ENCODE results near the gene PRPF4.
A peak's percentile ranks its signal among the peaks of the same experiment; 100 is the strongest.

Gene PRPF4

GRCh38 chr9:113315231-113315630, 39.8 kb downstream of the PRPF4 start:
- no peak for DNase-seq

- DNase-seq = no peak
These were observed 40.6 kb downstream of the PRPF4 start for GRCh38 chr9:113316030-113316429.

GRCh38 chr9:113317777-113318176, 42.3 kb downstream of the PRPF4 start:
- no peak for DNase-seq

GRCh38 chr9:113319054-113319453, 43.6 kb downstream of the PRPF4 start:
- DNase-seq = no peak

- DNase-seq = no peak
These were observed 44.6 kb downstream of the PRPF4 start for GRCh38 chr9:113320051-113320450.

- no peak for DNase-seq
These were observed 47.2 kb downstream of the PRPF4 start for GRCh38 chr9:113322671-113323070.

GRCh38 chr9:113326230-113326629, 50.8 kb downstream of the PRPF4 start:
- DNase-seq = no peak

- no peak for DNase-seq
These were observed 52.8 kb downstream of the PRPF4 start for GRCh38 chr9:113328045-113328782.

GRCh38 chr9:113331780-113332179, 56.3 kb downstream of the PRPF4 start:
- no peak for DNase-seq

- no peak for DNase-seq
These were observed 62.3 kb downstream of the PRPF4 start for GRCh38 chr9:113337714-113338113.

GRCh38 chr9:113340011-113340699, 64.7 kb downstream of the PRPF4 start, which contains the start of gene WDR31:
Gene WDR31 (minus strand): TSS chr9:113340275. CDS start chr9:113332022, 8,253 bp downstream.
- peak; percentile 93 for DNase-seq

- no peak for DNase-seq
These were observed 66.4 kb downstream of the PRPF4 start for GRCh38 chr9:113341712-113342410.

Measured in femur (tissue), 1 donor.